HEK293 (cell line): ENCODE data around the gene TRAF1.
A peak's percentile ranks its signal among the peaks of the same experiment; 100 is the strongest.

Source experiments
- CTCF ChIP-seq: fragments of 450-650 bp; formaldehyde crosslinking; IDR thresholded peaks from 2 replicates; pipeline ENCODE4 v1.5.1; 2016; ENCODE audit warnings: missing biosample characterization, missing genetic modification characterization
- GFI1B ChIP-seq: fragments of 450-650 bp; formaldehyde crosslinking; IDR thresholded peaks from 2 replicates; pipeline ENCODE4 v1.5.1; 2016; ENCODE audit warnings: missing biosample characterization, missing genetic modification characterization
- KLF1 ChIP-seq: fragments of 450-650 bp; formaldehyde crosslinking; IDR thresholded peaks from 2 replicates; pipeline ENCODE4 v1.5.1; 2016; ENCODE audit warnings: missing biosample characterization, missing genetic modification characterization
- KLF10 ChIP-seq: fragments of 450-650 bp; IDR thresholded peaks from 2 replicates; pipeline ENCODE4 v1.5.1; 2018; ENCODE audit warnings: missing biosample characterization, mild to moderate bottlenecking, missing genetic modification characterization
- PRDM10 ChIP-seq: fragments of 450-650 bp; formaldehyde crosslinking; IDR thresholded peaks from 2 replicates; pipeline ENCODE4 v1.5.1; 2016; ENCODE audit warnings: missing biosample characterization, missing genetic modification characterization
- REPIN1 ChIP-seq: fragments of 450-650 bp; formaldehyde crosslinking; IDR thresholded peaks from 2 replicates; pipeline ENCODE4 v1.5.1; 2017; ENCODE audit warnings: missing biosample characterization, missing genetic modification characterization, low read depth
- ZNF223 ChIP-seq: fragments of 450-650 bp; formaldehyde crosslinking; IDR thresholded peaks from 2 replicates; pipeline ENCODE4 v1.5.1; 2016; ENCODE audit warnings: missing biosample characterization, missing genetic modification characterization
- ZNF280D ChIP-seq: fragments of 450-650 bp; formaldehyde crosslinking; IDR thresholded peaks from 2 replicates; pipeline ENCODE4 v1.5.1; 2016; ENCODE audit warnings: missing biosample characterization, missing genetic modification characterization
- ZNF302 ChIP-seq: fragments of 450-650 bp; formaldehyde crosslinking; IDR thresholded peaks from 2 replicates; pipeline ENCODE4 v1.5.1; 2016; ENCODE audit warnings: missing biosample characterization, missing genetic modification characterization, low read depth
- ZNF785 ChIP-seq: fragments of 450-650 bp; formaldehyde crosslinking; IDR thresholded peaks from 2 replicates; pipeline ENCODE4 v1.5.1; 2016; ENCODE audit warnings: missing biosample characterization, missing genetic modification characterization

- TF ChIP-seq REPIN1 (no peak), ZNF785 (tag by site-specific recombination) (no peak), ZNF280D (tag by site-specific recombination) (no peak), ZNF302 (no peak), ZNF223 (tag by site-specific recombination) (no peak), GFI1B (no peak), CTCF (tag by site-specific recombination) (no peak), KLF10 (tag by site-specific recombination) (no peak), KLF1 (tag by site-specific recombination) (peak; percentile 59), PRDM10 (tag by site-specific recombination) (no peak)
Observed at GRCh38 chr9:120878188-120879130, 48.1 kb downstream of the TRAF1 start.
